ENCODE data around the gene FGF18. TPM values are rescaled to one million over a fixed set of nuclear protein-coding genes. Genes with fewer than 3 reads are reported as not detected.
"Not testable (repeated sequence)": the region's sequence is repeated elsewhere in the genome, so short reads cannot be mapped to it uniquely, and the experiment has no call there.

FGF18 gene
- total RNA-seq, 1 donor from 2014 or later, result 0.13 TPM

- H3K27me3 Mint-ChIP-seq (ENCODE audit: unreplicated experiment), result no peaks in the 10 kb centered on the region
- H3K4me1 Mint-ChIP-seq (ENCODE audit: unreplicated experiment), result no peaks in the 10 kb centered on the region
- no peak for TF ChIP-seq CTCF (IDR thresholded peaks at IDR 0.05; ENCODE audit: unreplicated experiment)
- peaks cover 15% of the 10 kb centered on the region for H3K36me3 Mint-ChIP-seq (ENCODE audit: low read depth, unreplicated experiment)
- no peak overlapping the region for H3K4me3 Mint-ChIP-seq (ENCODE audit: unreplicated experiment)
- no peak overlapping the region for H3K27ac Mint-ChIP-seq (ENCODE audit: unreplicated experiment)
- no peak for DNase-seq (ENCODE audit: low spot score)
- H3K9me3 Mint-ChIP-seq (ENCODE audit: unreplicated experiment), result no peaks in the 10 kb centered on the region
Measured at GRCh38 chr5:171412186-171412585, 7.3 kb upstream of the FGF18 start.

- H3K27me3 Mint-ChIP-seq (ENCODE audit: unreplicated experiment), result no peaks in the 10 kb centered on the region
Measured at GRCh38 chr5:171413153-171413910, 6.1 kb upstream of the FGF18 start.

DNA sequence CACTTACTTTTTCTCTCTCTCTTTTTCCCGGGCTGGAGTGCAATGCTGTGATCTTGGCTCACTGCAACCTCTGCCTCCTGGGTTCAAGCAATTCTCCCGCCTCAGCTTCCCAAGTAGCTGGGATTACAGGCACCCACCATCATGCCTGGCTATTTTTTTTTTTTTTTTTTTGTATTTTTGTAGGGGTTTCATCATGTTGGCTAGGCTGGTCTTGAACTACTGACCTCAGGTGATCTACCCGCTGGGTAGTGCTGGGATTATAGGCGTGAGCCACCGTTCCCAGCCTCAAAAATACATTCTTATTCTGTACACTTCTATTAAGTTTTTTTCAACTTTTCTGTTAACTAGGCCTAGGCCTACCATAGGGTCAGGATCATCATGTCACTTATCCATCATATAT, 5.5 kb upstream of the FGF18 start:
- not testable (repeated sequence) for H3K4me3 Mint-ChIP-seq (ENCODE audit: unreplicated experiment); H3K9me3 Mint-ChIP-seq (ENCODE audit: unreplicated experiment); H3K27ac Mint-ChIP-seq (ENCODE audit: unreplicated experiment); H3K4me1 Mint-ChIP-seq (ENCODE audit: unreplicated experiment); H3K27me3 Mint-ChIP-seq (ENCODE audit: unreplicated experiment); DNase-seq (ENCODE audit: low spot score)
- peaks cover 15% of the 10 kb centered on the region for H3K36me3 Mint-ChIP-seq (ENCODE audit: low read depth, unreplicated experiment)

More at GRCh38 chr5:171413153-171413910, 6.1 kb upstream of the FGF18 start:
- no peak overlapping the region for H3K27ac Mint-ChIP-seq (ENCODE audit: unreplicated experiment)
- no peaks in the 10 kb centered on the region for H3K9me3 Mint-ChIP-seq (ENCODE audit: unreplicated experiment)
- no peak for DNase-seq (ENCODE audit: low spot score)
- no peak overlapping the region for H3K4me3 Mint-ChIP-seq (ENCODE audit: unreplicated experiment)
- peaks cover 2% of the 10 kb centered on the region for H3K4me1 Mint-ChIP-seq (ENCODE audit: unreplicated experiment)
- no peak for TF ChIP-seq CTCF (IDR thresholded peaks at IDR 0.05; ENCODE audit: unreplicated experiment)
- peaks cover 15% of the 10 kb centered on the region for H3K36me3 Mint-ChIP-seq (ENCODE audit: low read depth, unreplicated experiment)

GRCh38 chr5:171415115-171415730, 4.2 kb upstream of the FGF18 start:
- H3K27me3 Mint-ChIP-seq (ENCODE audit: unreplicated experiment), result no peaks in the 10 kb centered on the region
- H3K9me3 Mint-ChIP-seq (ENCODE audit: unreplicated experiment), result no peaks in the 10 kb centered on the region
- no peak for TF ChIP-seq CTCF (IDR thresholded peaks at IDR 0.05; ENCODE audit: unreplicated experiment)
- peaks cover 10% of the 10 kb centered on the region for H3K36me3 Mint-ChIP-seq (ENCODE audit: low read depth, unreplicated experiment)
- peaks cover 4% of the 10 kb centered on the region for H3K4me1 Mint-ChIP-seq (ENCODE audit: unreplicated experiment)
- no peak overlapping the region for H3K4me3 Mint-ChIP-seq (ENCODE audit: unreplicated experiment)
- no peak for DNase-seq (ENCODE audit: low spot score)
- H3K27ac Mint-ChIP-seq (ENCODE audit: unreplicated experiment), result no peak overlapping the region

- Mint-ChIP-seq H3K9me3 (ENCODE audit: unreplicated experiment) (no peaks in the 10 kb centered on the region), H3K36me3 (ENCODE audit: low read depth, unreplicated experiment) (peaks cover 10% of the 10 kb centered on the region), H3K4me3 (ENCODE audit: unreplicated experiment) (no peak overlapping the region), H3K27me3 (ENCODE audit: unreplicated experiment) (peaks cover 6% of the 10 kb centered on the region), H3K27ac (ENCODE audit: unreplicated experiment) (no peak overlapping the region), H3K4me1 (ENCODE audit: unreplicated experiment) (peaks cover 7% of the 10 kb centered on the region)
- no peak for TF ChIP-seq CTCF (IDR thresholded peaks at IDR 0.05; ENCODE audit: unreplicated experiment)
- DNase-seq (ENCODE audit: low spot score), result no peak
Measured at GRCh38 chr5:171416160-171417049, 3.0 kb upstream of the FGF18 start.

Measured in endothelial cell (in vitro differentiated cells).